ENCODE measurements around the gene ANO1.
"Not testable (repeated sequence)": the region's sequence is repeated elsewhere in the genome, so short reads cannot be mapped to it uniquely, and the experiment has no call there.

Gene ANO1

DNA sequence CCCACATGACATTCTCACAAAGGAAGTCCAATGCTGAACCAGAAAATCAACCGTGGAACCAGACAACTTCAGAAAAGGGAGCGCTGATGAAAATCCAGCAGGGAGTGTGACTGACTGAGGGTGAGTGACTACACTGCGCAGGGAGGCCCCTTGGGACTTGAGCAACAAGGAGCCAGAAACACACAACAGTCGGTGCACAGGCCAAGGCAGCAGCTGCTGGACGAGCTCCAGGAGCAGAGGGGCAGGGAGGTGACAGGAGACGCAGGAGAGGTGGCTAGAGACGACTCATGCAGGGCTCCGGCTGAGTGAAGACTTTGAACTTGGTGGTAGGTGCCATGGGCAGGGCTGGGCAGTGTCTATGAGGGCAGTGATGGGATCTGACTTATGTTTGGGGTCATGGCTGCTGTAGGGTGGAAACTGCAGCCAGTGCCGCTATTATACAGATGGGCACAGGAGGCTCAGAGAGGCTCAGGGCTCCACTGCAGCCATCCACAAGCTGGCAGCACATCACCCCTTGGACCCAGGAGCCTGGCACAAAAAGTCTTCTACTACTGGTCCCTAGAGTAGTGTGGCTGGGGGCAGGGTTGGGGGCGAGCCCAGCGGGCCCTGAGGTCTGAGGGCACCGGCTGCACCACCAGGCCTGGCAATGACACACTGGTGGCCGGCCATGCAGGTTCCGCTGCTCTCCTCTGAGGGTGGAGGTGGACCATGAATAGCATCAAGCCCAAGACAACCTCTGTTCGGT is 114.7 kb downstream of the ANO1 start:
- TF ChIP-seq, protein P1, sequence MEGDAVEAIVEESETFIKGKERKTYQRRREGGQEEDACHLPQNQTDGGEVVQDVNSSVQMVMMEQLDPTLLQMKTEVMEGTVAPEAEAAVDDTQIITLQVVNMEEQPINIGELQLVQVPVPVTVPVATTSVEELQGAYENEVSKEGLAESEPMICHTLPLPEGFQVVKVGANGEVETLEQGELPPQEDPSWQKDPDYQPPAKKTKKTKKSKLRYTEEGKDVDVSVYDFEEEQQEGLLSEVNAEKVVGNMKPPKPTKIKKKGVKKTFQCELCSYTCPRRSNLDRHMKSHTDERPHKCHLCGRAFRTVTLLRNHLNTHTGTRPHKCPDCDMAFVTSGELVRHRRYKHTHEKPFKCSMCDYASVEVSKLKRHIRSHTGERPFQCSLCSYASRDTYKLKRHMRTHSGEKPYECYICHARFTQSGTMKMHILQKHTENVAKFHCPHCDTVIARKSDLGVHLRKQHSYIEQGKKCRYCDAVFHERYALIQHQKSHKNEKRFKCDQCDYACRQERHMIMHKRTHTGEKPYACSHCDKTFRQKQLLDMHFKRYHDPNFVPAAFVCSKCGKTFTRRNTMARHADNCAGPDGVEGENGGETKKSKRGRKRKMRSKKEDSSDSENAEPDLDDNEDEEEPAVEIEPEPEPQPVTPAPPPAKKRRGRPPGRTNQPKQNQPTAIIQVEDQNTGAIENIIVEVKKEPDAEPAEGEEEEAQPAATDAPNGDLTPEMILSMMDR (IDR thresholded peaks at IDR 0.05; ENCODE audit: borderline replicate concordance, insufficient read depth, low read depth, low read length), result no peak
- no peak overlapping the region for H3K4me3 ChIP-seq (ENCODE audit: low read depth, low read length)

DNA sequence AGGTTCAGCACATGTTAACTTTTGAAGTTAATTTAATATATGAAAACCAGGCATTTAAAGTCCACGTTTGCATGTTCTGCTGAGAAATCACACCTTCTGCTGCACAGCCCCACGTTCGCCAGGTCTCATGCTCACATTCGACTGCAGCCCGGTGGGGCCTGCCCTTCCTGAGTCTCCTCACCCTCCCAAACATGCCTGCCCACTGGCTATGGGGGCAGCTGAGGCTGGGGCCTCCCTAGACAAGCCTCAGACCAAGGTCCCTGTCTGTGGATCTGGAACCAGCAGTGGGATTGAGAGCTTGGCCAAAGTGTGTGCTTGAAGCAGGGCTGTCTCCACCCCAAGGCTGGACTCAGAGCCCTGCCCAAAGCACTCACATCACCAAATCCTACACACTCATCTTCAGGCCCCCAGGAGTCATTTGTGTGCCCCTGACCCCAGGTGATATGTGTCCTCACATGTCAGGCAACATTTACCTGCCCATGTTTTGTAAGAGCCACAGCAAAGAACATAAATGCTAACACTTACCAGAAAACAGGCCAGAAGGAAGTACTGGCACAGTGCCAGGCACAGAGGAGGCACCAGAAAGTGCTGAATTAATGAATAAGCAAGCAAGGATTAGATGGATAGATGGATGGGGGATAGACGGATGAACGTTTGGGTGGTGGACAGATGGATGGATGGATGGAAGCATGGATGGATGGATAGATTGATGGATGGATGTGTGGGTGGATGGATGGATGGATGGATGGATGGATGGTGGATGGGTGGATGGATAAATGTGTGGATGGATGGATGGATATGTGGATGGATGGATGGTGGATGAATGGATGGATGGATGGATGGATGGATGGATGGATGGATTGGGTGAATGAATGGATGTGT is 115.5 kb downstream of the ANO1 start:
- TF ChIP-seq, protein P1 (IDR thresholded peaks at IDR 0.05; ENCODE audit: borderline replicate concordance, insufficient read depth, low read depth, low read length), result no peak
- H3K4me3 ChIP-seq (ENCODE audit: low read depth, low read length), result no peak overlapping the region

DNA sequence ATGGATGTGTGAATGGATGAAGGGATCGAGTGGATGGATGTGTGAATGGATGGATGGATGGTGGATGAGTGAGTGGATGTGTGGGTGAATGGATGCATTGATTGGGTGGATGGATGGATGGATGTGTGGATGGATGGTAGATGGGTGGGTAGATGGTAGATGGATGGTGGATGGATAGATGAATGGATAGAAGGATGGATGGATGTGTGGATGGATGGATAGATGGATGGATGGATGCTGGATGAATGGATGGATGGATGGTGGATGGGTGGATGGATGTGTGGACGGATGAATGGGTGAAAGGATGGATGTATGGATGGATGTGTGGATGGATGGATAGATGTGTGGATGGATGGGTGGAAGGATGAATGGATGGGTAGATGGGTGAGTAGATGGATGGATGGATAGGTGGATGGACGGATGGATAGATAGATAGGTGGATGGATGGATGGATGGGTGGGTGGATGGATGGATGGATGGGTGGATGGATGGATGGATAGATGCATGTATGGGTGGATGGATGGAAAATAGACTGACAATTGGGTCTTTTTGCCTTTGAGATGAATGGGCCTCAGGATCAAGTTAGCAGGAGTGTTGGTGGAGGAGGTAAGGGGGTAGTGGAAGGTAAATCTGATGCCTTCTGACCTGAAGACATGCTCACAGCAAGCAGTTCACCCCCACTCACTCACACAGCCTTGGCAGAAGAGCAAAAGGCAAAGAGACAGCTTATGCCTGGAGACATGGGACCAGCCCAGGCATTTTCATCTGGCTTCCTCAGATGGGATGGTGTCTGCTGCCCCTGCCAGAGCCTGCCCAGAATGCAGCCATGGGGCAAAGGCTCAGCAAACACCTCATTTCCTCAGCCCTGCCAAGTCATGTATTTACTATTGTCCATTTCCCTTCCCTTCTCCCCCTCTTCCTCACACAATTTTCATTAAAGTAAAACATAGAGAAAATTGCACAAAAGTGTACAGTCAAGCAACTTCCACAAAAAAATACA is 117.0 kb downstream of the ANO1 start:
- TF ChIP-seq, protein P1 (IDR thresholded peaks at IDR 0.05; ENCODE audit: borderline replicate concordance, insufficient read depth, low read depth, low read length), result no peak
- no peak overlapping the region for H3K4me3 ChIP-seq (ENCODE audit: low read depth, low read length)

DNA sequence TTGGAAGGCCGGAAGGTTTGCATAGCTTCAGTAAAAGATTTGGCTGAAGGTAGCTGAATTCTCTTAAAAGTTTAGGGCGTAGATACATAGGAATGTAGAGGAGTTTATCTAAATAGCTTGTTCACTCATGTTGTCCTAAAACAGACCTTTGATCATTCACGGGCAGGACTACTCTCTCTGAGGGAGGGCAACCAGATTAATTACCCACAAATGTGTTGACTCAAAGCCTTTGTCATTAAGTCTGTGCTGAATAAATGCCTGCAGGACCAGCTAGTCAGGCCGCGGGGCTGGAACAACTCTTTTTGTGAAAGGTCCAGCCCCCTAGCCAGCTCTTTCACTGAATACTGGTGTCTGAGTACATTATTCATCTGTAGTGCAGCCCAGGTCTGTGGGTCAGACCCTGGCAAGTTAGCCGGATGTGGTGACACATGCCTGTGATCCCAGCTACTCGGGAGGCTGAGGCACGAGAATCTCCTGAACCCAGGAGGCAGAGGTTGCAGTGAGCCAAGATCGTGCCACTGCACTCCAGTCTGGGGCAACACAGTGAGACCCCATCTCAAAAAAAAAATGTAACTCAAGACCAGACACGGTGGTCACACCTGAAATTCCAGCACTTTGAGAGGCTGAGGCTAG is 122.2 kb downstream of the ANO1 start:
- TF ChIP-seq, protein P1 (IDR thresholded peaks at IDR 0.05; ENCODE audit: borderline replicate concordance, insufficient read depth, low read depth, low read length), result no peak

DNA sequence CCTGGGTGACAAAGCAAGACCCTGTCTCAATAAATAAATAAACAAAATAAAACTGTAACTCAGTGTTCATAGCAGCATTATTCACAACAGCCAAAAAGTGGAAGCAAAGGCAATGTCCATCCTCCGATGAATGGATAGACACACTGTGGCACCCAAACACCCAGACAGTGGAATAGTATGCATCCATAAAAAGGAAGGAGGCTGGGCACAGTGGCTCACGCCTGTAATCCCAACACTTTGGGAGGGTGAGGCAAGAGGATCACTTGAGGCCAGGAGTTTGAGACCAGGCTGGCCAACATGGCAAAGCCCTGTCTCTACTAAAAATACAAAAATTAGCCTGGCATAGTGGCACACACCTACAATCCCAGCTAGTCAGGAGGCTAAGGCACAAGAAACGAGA is 122.9 kb downstream of the ANO1 start:
- not testable (repeated sequence) for H3K4me3 ChIP-seq (ENCODE audit: low read depth, low read length)

More for the DNA sequence above, 122.2 kb downstream of the ANO1 start:
- H3K4me3 ChIP-seq (ENCODE audit: low read depth, low read length), result no peak overlapping the region

DNA sequence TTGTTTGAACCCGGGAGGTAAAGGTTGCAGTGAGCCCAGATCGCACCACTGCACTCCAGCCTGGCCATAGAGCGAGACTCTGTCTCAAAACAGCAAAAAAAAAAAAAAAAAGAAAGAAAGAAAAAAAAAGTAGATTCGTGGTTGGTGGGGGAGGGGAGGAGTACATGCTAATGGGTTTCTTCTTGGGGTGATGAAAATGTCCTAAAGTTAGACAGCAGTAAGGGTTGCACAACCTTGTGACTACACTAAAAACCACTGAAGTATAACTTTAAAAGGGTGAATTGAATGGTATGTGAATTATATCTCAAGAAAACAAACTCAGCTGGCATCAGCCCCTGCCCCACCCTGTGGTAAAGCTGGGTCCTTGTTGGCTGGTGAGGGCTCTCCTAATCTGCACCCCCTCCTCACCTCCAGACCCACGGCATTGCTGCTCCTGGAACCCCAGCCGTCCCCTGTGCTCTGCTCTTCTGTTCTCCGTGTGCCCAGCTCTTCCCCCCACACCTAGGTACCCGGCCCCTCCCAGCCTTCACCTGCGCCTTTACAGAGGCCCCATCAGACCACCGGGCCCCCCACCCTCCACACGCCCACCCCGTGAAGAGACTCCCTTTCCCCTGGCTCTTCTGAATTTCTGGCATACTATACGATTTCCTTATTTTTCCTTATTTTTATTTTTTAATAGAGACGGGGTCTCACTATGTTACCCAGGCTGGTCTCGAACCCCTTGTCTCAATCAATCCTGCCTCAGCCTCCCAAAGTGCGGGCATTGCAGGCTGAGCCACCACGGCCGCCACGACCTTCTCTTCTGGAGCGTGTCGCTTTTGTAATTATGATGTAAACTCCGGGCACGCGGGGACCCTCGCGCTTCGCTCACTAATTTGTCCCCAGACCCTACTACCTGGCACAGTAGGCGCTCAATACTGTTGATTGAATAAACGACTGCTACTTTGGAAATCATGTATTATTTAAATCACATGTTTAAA is 124.1 kb downstream of the ANO1 start:
- TF ChIP-seq, protein P1 (IDR thresholded peaks at IDR 0.05; ENCODE audit: borderline replicate concordance, insufficient read depth, low read depth, low read length), result no peak
- H3K4me3 ChIP-seq (ENCODE audit: low read depth, low read length), result no peak overlapping the region

Data from GM12875 (cell line).